SK-N-SH (cell line): Measurements from ENCODE around the gene GSTM4.

ENCODE experiments used
- EZH2phosphoT487 ChIP-seq: fragments of 200-600 bp; sonication (generic); IDR thresholded peaks from 2 replicates; pipeline ENCODE4 v1.6.1; 2017; ENCODE audit warnings: low read depth, mixed run types, mild to moderate bottlenecking, antibody characterized with exemption, moderate library complexity, borderline replicate concordance
- MXI1 ChIP-seq: IDR thresholded peaks from 2 replicates; pipeline ENCODE4 v1.6.1; 2012; ENCODE audit warnings: mild to moderate bottlenecking, low read depth, low read length, improper control_type of control experiment
- SMC3 ChIP-seq: IDR thresholded peaks from 2 replicates; pipeline ENCODE4 v1.6.1; 2012; ENCODE audit warnings: low read depth, low read length, improper control_type of control experiment
- TF ChIP-seq, protein P1 (sequence below): IDR thresholded peaks from 2 replicates; pipeline ENCODE4 v1.4.0; 2012; ENCODE audit warnings: low read depth, borderline replicate concordance

GRCh38 chr1:109659145-109659544 lies 3.2 kb downstream of the GSTM4 start:
- TF ChIP-seq SMC3 (no peak), MXI1 (no peak), EZH2phosphoT487 (no peak)
- TF ChIP-seq, protein P1, sequence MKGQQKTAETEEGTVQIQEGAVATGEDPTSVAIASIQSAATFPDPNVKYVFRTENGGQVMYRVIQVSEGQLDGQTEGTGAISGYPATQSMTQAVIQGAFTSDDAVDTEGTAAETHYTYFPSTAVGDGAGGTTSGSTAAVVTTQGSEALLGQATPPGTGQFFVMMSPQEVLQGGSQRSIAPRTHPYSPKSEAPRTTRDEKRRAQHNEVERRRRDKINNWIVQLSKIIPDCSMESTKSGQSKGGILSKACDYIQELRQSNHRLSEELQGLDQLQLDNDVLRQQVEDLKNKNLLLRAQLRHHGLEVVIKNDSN, result no peak
